PC-3 (cell line): ENCODE data around the gene PTH1R. TPM values are rescaled to one million over a fixed set of nuclear protein-coding genes. Genes with fewer than 3 reads are reported as not detected.

Experiments
- ATAC-seq: fragments of 200-7000 bp; cut with Tn5 transposase; 2 replicates; pipeline ENCODE4 v1.9.1; 2020; ENCODE audit warnings: mild to moderate bottlenecking, moderate library complexity
- BruUV-seq: library from RNA; stranded (reverse); fragments of 400-500 nt; replicated peaks from 2 replicates; lab custom pipeline; 2021; lab: Mats Ljungman, UMichigan
- CTCF ChIA-PET: fragments of 300-600 bp; sonication (Branson Sonifier 250); formaldehyde crosslinking; loops from one replicate; lab custom pipeline; 2022; ENCODE audit warnings: antibody characterized with exemption; lab: Charles Lee
- POLR2A ChIA-PET: fragments of 300-600 bp; sonication (Branson Sonifier 250); formaldehyde crosslinking; loops from one replicate; lab custom pipeline; 2022; ENCODE audit warnings: antibody characterized with exemption; ENCODE audit not compliant: unreplicated experiment; lab: Charles Lee
- DNase-seq: peaks from one replicate; pipeline ENCODE4 v3.0.0-alpha.2; 2015
- H2AFZ ChIP-seq: fragments of 300-600 bp; sonication (generic); 2 replicates; pipeline ENCODE4 v1.6.0; 2016; ENCODE audit warnings: antibody characterized with exemption, low read length
- H3F3A ChIP-seq: fragments of 300-600 bp; sonication (generic); one replicate; pipeline ENCODE4 v1.6.0; 2017; ENCODE audit warnings: antibody characterized with exemption, low read length, control low read depth, mild to moderate bottlenecking; ENCODE audit not compliant: unreplicated experiment
- H3K27ac ChIP-seq: fragments of 300-600 bp; sonication (generic); 2 replicates; pipeline ENCODE4 v1.5.1; 2016; ENCODE audit warnings: mild to moderate bottlenecking, low read length
- H3K27me3 ChIP-seq: fragments of 300-600 bp; sonication (generic); 2 replicates; pipeline ENCODE4 v1.6.1; 2016; ENCODE audit warnings: low read length, mixed read lengths
- H3K36me3 ChIP-seq: fragments of 300-600 bp; sonication (generic); 2 replicates; pipeline ENCODE4 v1.6.1; 2016; ENCODE audit warnings: low read depth, mixed run types, low read length, mixed read lengths
- H3K4me1 ChIP-seq: fragments of 300-600 bp; sonication (generic); 2 replicates; pipeline ENCODE4 v1.5.1; 2016; ENCODE audit warnings: low read length; ENCODE audit not compliant: insufficient read depth
- H3K4me2 ChIP-seq: fragments of 300-600 bp; sonication (generic); 2 replicates; pipeline ENCODE4 v1.6.0; 2016; ENCODE audit warnings: low read length
- H3K4me3 ChIP-seq: fragments of 300-600 bp; sonication (generic); 2 replicates; pipeline ENCODE4 v1.5.1; 2016; ENCODE audit warnings: mild to moderate bottlenecking, low read length, mixed read lengths
- H3K79me2 ChIP-seq: fragments of 300-600 bp; sonication (generic); 2 replicates; pipeline ENCODE4 v1.6.1; 2017; ENCODE audit warnings: low read length, mixed read lengths
- H3K9ac ChIP-seq: fragments of 300-600 bp; sonication (generic); 2 replicates; pipeline ENCODE4 v1.6.0; 2016; ENCODE audit warnings: mild to moderate bottlenecking, low read length
- H3K9me2 ChIP-seq: fragments of 300-600 bp; sonication (generic); replicated peaks from 2 replicates; pipeline ENCODE4 v1.6.1; 2016; ENCODE audit warnings: mixed run types, low read length, mixed read lengths
- H3K9me3 ChIP-seq: fragments of 300-600 bp; sonication (generic); 2 replicates; pipeline ENCODE4 v1.6.1; 2016; ENCODE audit warnings: low read length, mixed read lengths
- H4K20me1 ChIP-seq: fragments of 300-600 bp; sonication (generic); 2 replicates; pipeline ENCODE4 v1.6.1; 2016; ENCODE audit warnings: low read length, mixed read lengths
- EZH2 ChIP-seq: fragments of 300-600 bp; sonication (generic); IDR thresholded peaks from one replicate; pipeline ENCODE4 v1.6.1; 2017; ENCODE audit warnings: antibody characterized with exemption, mild to moderate bottlenecking, low read length; ENCODE audit not compliant: unreplicated experiment
- EZH2phosphoT487 ChIP-seq: fragments of 300-600 bp; sonication (generic); IDR thresholded peaks from 2 replicates; pipeline ENCODE4 v1.6.1; 2018; ENCODE audit warnings: mild to moderate bottlenecking, antibody characterized with exemption, low read length, borderline replicate concordance
- intact Hi-C: fragments of 100-400 bp; cut with micrococcal nuclease; formaldehyde crosslinking; loops from 2 replicates; pipeline ENCODE4 v1.9.0; 2023
- total RNA-seq: library from RNA; depleted of rRNA; stranded (reverse); fragments of >200 nt; gene quantifications from 2 replicates; pipeline ENCODE4 v1.2.3, GENCODE V29; 2014
- TF ChIP-seq, protein P1 (sequence below): fragments of 300-600 bp; sonication (generic); conservative IDR thresholded peaks from 2 replicates; pipeline ENCODE4 v1.5.1; 2017; ENCODE audit warnings: antibody characterized with exemption, low read depth, mild to moderate bottlenecking, low read length

Gene PTH1R
- total RNA-seq, 1 experiment from 2014 or later: not detected

DNA sequence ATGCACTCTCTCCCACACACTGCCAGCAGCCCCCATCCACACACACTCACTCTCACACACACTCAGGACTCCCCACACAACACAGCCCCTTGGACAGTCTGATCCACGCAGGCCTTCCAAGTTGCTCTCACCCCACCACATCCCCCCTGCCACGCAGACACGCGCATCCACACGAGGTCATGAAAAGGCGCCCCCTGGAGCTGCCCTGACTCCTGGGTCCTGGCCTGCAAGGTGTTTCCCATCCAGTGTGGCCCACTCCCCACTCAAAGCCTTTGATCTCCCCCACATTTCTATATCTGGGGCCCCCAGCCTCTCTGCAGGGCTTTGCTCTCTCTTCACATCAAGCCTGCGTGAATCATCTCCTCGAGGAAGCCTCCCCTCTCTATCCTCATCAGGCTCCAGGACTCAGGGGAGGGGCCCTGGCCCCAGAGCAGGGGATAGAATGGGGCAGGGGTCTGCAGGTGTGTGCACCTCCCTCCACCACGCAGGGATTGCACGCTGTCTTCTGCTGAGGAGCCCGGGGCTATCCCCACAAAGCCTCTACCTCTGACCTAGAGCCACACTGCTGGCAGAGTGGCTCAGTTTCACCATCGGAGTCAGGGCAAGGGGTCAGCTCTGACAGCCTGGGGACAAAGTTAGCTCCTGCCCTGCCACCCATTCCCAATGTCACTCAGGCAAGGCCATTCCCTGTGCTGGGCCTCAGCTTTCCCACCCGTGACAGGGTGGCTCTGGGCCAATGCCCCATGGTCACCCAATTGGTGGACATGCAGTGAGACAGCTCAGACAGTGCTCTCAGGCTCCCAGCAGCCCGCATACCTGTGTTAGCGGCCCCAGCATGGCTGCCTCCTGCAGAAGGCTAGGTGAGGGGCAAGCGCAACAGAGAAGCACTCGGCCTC lies 20.7 kb upstream of the PTH1R start:
- no peaks in the 10 kb centered on the region for H3K9me3 ChIP-seq
- H3K4me1 ChIP-seq: no peaks in the 10 kb centered on the region
- TF ChIP-seq EZH2 (no peak), EZH2phosphoT487 (no peak)
- TF ChIP-seq, protein P1, sequence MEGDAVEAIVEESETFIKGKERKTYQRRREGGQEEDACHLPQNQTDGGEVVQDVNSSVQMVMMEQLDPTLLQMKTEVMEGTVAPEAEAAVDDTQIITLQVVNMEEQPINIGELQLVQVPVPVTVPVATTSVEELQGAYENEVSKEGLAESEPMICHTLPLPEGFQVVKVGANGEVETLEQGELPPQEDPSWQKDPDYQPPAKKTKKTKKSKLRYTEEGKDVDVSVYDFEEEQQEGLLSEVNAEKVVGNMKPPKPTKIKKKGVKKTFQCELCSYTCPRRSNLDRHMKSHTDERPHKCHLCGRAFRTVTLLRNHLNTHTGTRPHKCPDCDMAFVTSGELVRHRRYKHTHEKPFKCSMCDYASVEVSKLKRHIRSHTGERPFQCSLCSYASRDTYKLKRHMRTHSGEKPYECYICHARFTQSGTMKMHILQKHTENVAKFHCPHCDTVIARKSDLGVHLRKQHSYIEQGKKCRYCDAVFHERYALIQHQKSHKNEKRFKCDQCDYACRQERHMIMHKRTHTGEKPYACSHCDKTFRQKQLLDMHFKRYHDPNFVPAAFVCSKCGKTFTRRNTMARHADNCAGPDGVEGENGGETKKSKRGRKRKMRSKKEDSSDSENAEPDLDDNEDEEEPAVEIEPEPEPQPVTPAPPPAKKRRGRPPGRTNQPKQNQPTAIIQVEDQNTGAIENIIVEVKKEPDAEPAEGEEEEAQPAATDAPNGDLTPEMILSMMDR: no peak
- H2AFZ ChIP-seq: no peak overlapping the region
- no peak for ATAC-seq
- H4K20me1 ChIP-seq: no peaks in the 10 kb centered on the region
- H3K9me2 ChIP-seq: no peaks in the 10 kb centered on the region
- ChIA-PET CTCF (no interaction called here), POLR2A (no interaction called here)
- no peaks in the 10 kb centered on the region for H3F3A ChIP-seq
- no peak overlapping the region for H3K4me3 ChIP-seq
- DNase-seq: no peak
- no peaks in the 10 kb centered on the region; the same call in 1 of the 2 replicates for H3K27me3 ChIP-seq
- no TSS peak for BruUV-seq
- no peak overlapping the region for H3K4me2 ChIP-seq
- no peaks in the 10 kb centered on the region for H3K36me3 ChIP-seq
- H3K79me2 ChIP-seq: no peaks in the 10 kb centered on the region
- no peak overlapping the region for H3K9ac ChIP-seq
- intact Hi-C loops: no loop called here
- H3K27ac ChIP-seq: no peak overlapping the region

DNA sequence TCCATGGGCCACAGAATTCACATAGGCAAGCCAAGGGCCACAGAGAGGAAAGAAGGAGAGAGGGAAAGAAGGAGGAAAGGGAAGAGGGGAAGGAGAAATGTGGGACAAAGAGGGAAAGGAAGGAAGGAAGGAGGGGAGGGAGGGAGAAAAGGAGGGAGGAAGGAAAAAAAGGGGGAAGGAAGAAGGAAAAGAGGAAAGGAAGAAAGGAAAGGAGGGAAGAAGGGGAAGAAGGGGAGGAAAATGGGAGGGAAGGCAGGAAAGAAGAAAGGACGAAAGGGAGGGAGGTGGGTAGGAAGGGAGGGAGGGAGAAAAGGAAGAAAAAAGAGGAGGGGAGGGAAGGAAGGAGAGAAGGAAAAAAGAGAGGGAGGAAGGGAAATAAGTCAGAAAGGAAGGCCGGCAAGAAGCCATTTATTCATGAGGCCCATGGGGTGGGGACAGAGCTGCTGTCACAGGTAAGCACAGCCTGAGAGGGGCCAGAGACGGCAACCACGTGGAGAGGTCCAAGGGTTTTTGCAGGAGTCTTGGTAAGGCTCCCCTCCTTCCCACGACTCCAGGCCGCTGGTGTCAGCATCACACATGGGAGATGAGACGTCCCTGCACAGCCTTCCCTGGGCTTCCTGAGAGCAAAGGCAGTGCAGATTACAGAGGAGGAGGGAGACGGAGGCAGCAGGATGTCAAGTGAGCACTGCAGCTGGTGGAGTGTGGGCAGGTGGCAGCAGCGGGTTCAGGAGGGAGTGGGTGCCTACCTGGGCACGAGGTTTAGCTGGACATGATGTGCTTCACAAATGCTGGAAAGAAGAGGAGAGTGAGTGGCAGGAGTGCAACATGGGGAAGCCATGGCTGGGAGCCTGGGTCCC lies 19.8 kb upstream of the PTH1R start:
- H3K4me1 ChIP-seq: no peaks in the 10 kb centered on the region
- H3F3A ChIP-seq: no peaks in the 10 kb centered on the region
- DNase-seq: no peak
- H3K36me3 ChIP-seq: no peaks in the 10 kb centered on the region
- intact Hi-C loops: no loop called here
- no TSS peak for BruUV-seq
- H3K4me3 ChIP-seq: no peak overlapping the region
- H4K20me1 ChIP-seq: no peaks in the 10 kb centered on the region
- H3K9me3 ChIP-seq: no peaks in the 10 kb centered on the region
- H3K9ac ChIP-seq: no peak overlapping the region
- no peak overlapping the region for H3K4me2 ChIP-seq
- H3K27me3 ChIP-seq: no peaks in the 10 kb centered on the region; the same call in 1 of the 2 replicates
- no peak overlapping the region for H2AFZ ChIP-seq
- H3K27ac ChIP-seq: no peak overlapping the region
- H3K9me2 ChIP-seq: no peaks in the 10 kb centered on the region
- ATAC-seq: no peak
- ChIA-PET CTCF (no interaction called here), POLR2A (no interaction called here)
- H3K79me2 ChIP-seq: no peaks in the 10 kb centered on the region
- TF ChIP-seq, protein P1: no peak
- TF ChIP-seq EZH2phosphoT487 (no peak), EZH2 (no peak)
